ENCODE measurements around the gene NOC3L.
"Not testable (repeated sequence)": the region's sequence is repeated elsewhere in the genome, so short reads cannot be mapped to it uniquely, and the experiment has no call there.

NOC3L gene

GRCh38 chr10:94361171-94361794 is 1.5 kb downstream of the NOC3L start:
- TF ChIP-seq CTCF (conservative IDR thresholded peaks at IDR 0.05; ENCODE audit: low read depth): no peak
- H3K27ac ChIP-seq: no peak overlapping the region
- ChIA-PET CTCF (interaction anchor here (1.0 kb wide), 1 partner anchor 82 kb away, joined by 5 read pairs; no protein-coding TSS in a partner anchor), POLR2A (ENCODE audit: low non-redundant PET) (no interaction called here)
- DNase-seq (ENCODE audit: low spot score): peak; percentile 56

- ChIA-PET POLR2A (ENCODE audit: low non-redundant PET) (interaction anchor here (0.5 kb wide), 1 partner anchor 1666 kb away, joined by 3 read pairs; no protein-coding TSS in a partner anchor), CTCF (interaction anchor here (0.6 to 1.0 kb wide), 2 partner anchors 20 to 86 kb away, joined by 3 to 4 read pairs; no protein-coding TSS in a partner anchor)
- no peak for TF ChIP-seq CTCF (conservative IDR thresholded peaks at IDR 0.05; ENCODE audit: low read depth)
- DNase-seq (ENCODE audit: low spot score): peak; percentile 81
- no peak overlapping the region for H3K27ac ChIP-seq
Observed at GRCh38 chr10:94358480-94358879, 4.3 kb downstream of the NOC3L start.

- H3K27ac ChIP-seq: no peak overlapping the region
- POLR2A ChIA-PET (ENCODE audit: low non-redundant PET): no interaction called here
- no peak for TF ChIP-seq CTCF (conservative IDR thresholded peaks at IDR 0.05; ENCODE audit: low read depth)
- no peak for DNase-seq (ENCODE audit: low spot score)
- CTCF ChIA-PET: no interaction called here
Observed at GRCh38 chr10:94357193-94357592, 5.5 kb downstream of the NOC3L start.

- DNase-seq (ENCODE audit: low spot score): no peak
- CTCF ChIA-PET: interaction anchor here (1.1 kb wide), 2 partner anchors 11 to 88 kb away, joined by 3 read pairs; no protein-coding TSS in a partner anchor
- no peak for TF ChIP-seq CTCF (conservative IDR thresholded peaks at IDR 0.05; ENCODE audit: low read depth)
- H3K27ac ChIP-seq: no peak overlapping the region
- POLR2A ChIA-PET (ENCODE audit: low non-redundant PET): no interaction called here
Observed at GRCh38 chr10:94355841-94356240, 6.9 kb downstream of the NOC3L start.

- ChIA-PET CTCF (interaction anchor here (0.7 kb wide), 1 partner anchor 909 kb away, joined by 5 read pairs; no protein-coding TSS in a partner anchor), POLR2A (ENCODE audit: low non-redundant PET) (no interaction called here)
- DNase-seq (ENCODE audit: low spot score): no peak
- no peak overlapping the region for H3K27ac ChIP-seq
- no peak for TF ChIP-seq CTCF (conservative IDR thresholded peaks at IDR 0.05; ENCODE audit: low read depth)
Observed at GRCh38 chr10:94353336-94353735, 9.4 kb downstream of the NOC3L start.

GRCh38 chr10:94351089-94351488 is 11.7 kb downstream of the NOC3L start:
- CTCF ChIA-PET: interaction anchor here (0.6 to 0.8 kb wide), 2 partner anchors 31 kb away, joined by 3 to 4 read pairs; no protein-coding TSS in a partner anchor
- no peak for DNase-seq (ENCODE audit: low spot score)
- POLR2A ChIA-PET (ENCODE audit: low non-redundant PET): interaction anchor here (0.6 kb wide), 1 partner anchor 848 kb away, joined by 4 read pairs; no protein-coding TSS in a partner anchor
- H3K27ac ChIP-seq: no peak overlapping the region
- TF ChIP-seq CTCF (conservative IDR thresholded peaks at IDR 0.05; ENCODE audit: low read depth): no peak

GRCh38 chr10:94350500-94350899 is 12.2 kb downstream of the NOC3L start:
- CTCF ChIA-PET: interaction anchor here (0.6 kb wide), 2 partner anchors 30 to 77 kb away, joined by 3 to 4 read pairs; no protein-coding TSS in a partner anchor

More at GRCh38 chr10:94350500-94350899, 12.2 kb downstream of the NOC3L start:
- not testable (repeated sequence) for DNase-seq (ENCODE audit: low spot score); H3K27ac ChIP-seq
- POLR2A ChIA-PET (ENCODE audit: low non-redundant PET): interaction anchor here (0.6 kb wide), 2 partner anchors 10 to 847 kb away, joined by 4 read pairs; no protein-coding TSS in a partner anchor
